H1 (cell line): ENCODE results near the gene CAVIN1. TPM values are rescaled to one million over a fixed set of nuclear protein-coding genes. Genes with fewer than 3 reads are reported as not detected.
A peak's percentile ranks its signal among the peaks of the same experiment; 100 is the strongest.

Source experiments
- BACH1 ChIP-seq: IDR thresholded peaks from 2 replicates; pipeline ENCODE4 v1.6.1; 2012; ENCODE audit warnings: low read length, improper control_type of control experiment
- BCL11A ChIP-seq, 2 experiments: IDR thresholded peaks; one replicate each; pipeline ENCODE4 v1.6.1; 2011; ENCODE audit warnings: low read depth in 2 of 2, low read length in 2 of 2, mild to moderate bottlenecking in 2 of 2
- BRCA1 ChIP-seq: IDR thresholded peaks from 2 replicates; pipeline ENCODE4 v1.6.1; 2012; ENCODE audit warnings: low read depth, low read length, improper control_type of control experiment
- CBX5 ChIP-seq: fragments of 300-800, 300-1000 bp; sonication (generic); IDR thresholded peaks from 2 replicates; pipeline ENCODE4 v1.7.1; 2016; ENCODE audit warnings: antibody characterized with exemption, low read length, low read depth
- CHD1 ChIP-seq: IDR thresholded peaks from 2 replicates; pipeline ENCODE4 v1.6.1; 2012; ENCODE audit warnings: low read depth, low read length, improper control_type of control experiment
- CHD2 ChIP-seq: IDR thresholded peaks from 2 replicates; pipeline ENCODE4 v1.6.1; 2012; ENCODE audit warnings: low read length, improper control_type of control experiment
- CREB1 ChIP-seq: IDR thresholded peaks from 2 replicates; pipeline ENCODE4 v1.6.1; 2012; ENCODE audit warnings: inconsistent platforms
- EZH2 ChIP-seq: fragments of 200-600 bp; sonication (generic); IDR thresholded peaks from 2 replicates; pipeline ENCODE4 v1.7.1; 2012; ENCODE audit warnings: low read depth, mild to moderate bottlenecking, moderate library complexity, low read length, inconsistent platforms; ENCODE audit not compliant: severe bottlenecking
- GABPA ChIP-seq: IDR thresholded peaks from 2 replicates; pipeline ENCODE4 v1.6.1; 2011; ENCODE audit warnings: mild to moderate bottlenecking, low read length, moderate library complexity, borderline replicate concordance; ENCODE audit not compliant: insufficient read depth
- GTF2F1 ChIP-seq: IDR thresholded peaks from 2 replicates; pipeline ENCODE4 v1.6.1; 2012; ENCODE audit warnings: low read depth, low read length, improper control_type of control experiment, borderline replicate concordance
- HDAC2 ChIP-seq, 2 experiments: fragments of 300-600 bp in 1 of 2; sonication (generic) in 1 of 2; IDR thresholded peaks; 2 replicates each; pipeline ENCODE4 v1.6.1; 2011 to 2012; ENCODE audit warnings: low read depth in 2 of 2, low read length in 2 of 2, mild to moderate bottlenecking in 2 of 2, moderate library complexity in 2 of 2, borderline replicate concordance in 1 of 2, inconsistent platforms in 1 of 2
- KDM5A ChIP-seq: fragments of 200-600 bp; IDR thresholded peaks from 2 replicates; pipeline ENCODE4 v1.7.1; 2012; ENCODE audit warnings: mild to moderate bottlenecking, low read length, inconsistent platforms, mixed read lengths
- POLR2A ChIP-seq, 2 experiments: IDR thresholded peaks; 1 replicate in 1 of 2; 2 replicates in 1 of 2; pipeline ENCODE4 v1.6.1; 2011; ENCODE audit warnings: low read depth in 2 of 2, low read length in 2 of 2, mild to moderate bottlenecking in 2 of 2; ENCODE audit errors: control extremely low read depth in 1 of 2
- RBBP5 ChIP-seq: IDR thresholded peaks from 2 replicates; pipeline ENCODE4 v1.7.1; 2012; ENCODE audit warnings: low read depth, mild to moderate bottlenecking, inconsistent platforms, low read length, moderate library complexity, borderline replicate concordance
- RFX5 ChIP-seq: IDR thresholded peaks from 2 replicates; pipeline ENCODE4 v1.6.1; 2011; ENCODE audit warnings: low read depth, low read length, improper control_type of control experiment, borderline replicate concordance
- RNF2 ChIP-seq: fragments of 200-900, 300-1000 bp; sonication (generic); IDR thresholded peaks from 2 replicates; pipeline ENCODE4 v1.7.1; 2016; ENCODE audit warnings: borderline replicate concordance, low read depth, mild to moderate bottlenecking, antibody characterized with exemption, low read length; ENCODE audit not compliant: poor library complexity, severe bottlenecking; ENCODE audit errors: missing control alignments
- SP2 ChIP-seq: IDR thresholded peaks from 2 replicates; pipeline ENCODE4 v1.6.1; 2012; ENCODE audit warnings: mild to moderate bottlenecking, low read length, inconsistent platforms
- SP4 ChIP-seq: IDR thresholded peaks from 2 replicates; pipeline ENCODE4 v1.6.1; 2012; ENCODE audit warnings: low read length, inconsistent platforms
- USF2 ChIP-seq: IDR thresholded peaks from 2 replicates; pipeline ENCODE4 v1.6.1; 2011; ENCODE audit warnings: low read length, improper control_type of control experiment
- YY1 ChIP-seq: IDR thresholded peaks from 2 replicates; pipeline ENCODE4 v1.6.1; 2011; ENCODE audit warnings: low read depth, mild to moderate bottlenecking, low read length
- ZNF274 ChIP-seq: IDR thresholded peaks from 2 replicates; pipeline ENCODE4 v1.7.0; 2012; ENCODE audit warnings: low read length, borderline replicate concordance; ENCODE audit errors: extremely low read depth
- polyA plus RNA-seq, 7 experiments: library from polyadenylated mRNA; depleted of rRNA in 3 of 7; stranded (reverse) in 5 of 7; unstranded in 2 of 7; fragments of >200 nt in 5 of 7; fragments of 200-250 nt in 2 of 7; gene quantifications; 1 replicate in 5 of 7; 2 replicates in 1 of 7; 4 replicates in 1 of 7; pipeline versions ENCODE4 v1.2.1 to v1.2.3, GENCODE V29; 2011 to 2013; ENCODE audit warnings: missing spikeins in 2 of 7, mixed read lengths in 2 of 7
- total RNA-seq: library from RNA; stranded (reverse); fragmentation: NEBNext Ultra II Directional; extraction: Animal tissue kit (Norgen Biotek cat#: 25700); gene quantifications from 2 replicates; pipeline ENCODE4 v1.2.1, GENCODE V29; 2021
- TF ChIP-seq, protein P1 (sequence below): IDR thresholded peaks from 2 replicates; pipeline ENCODE4 v1.6.1; 2012; ENCODE audit warnings: inconsistent platforms

The CAVIN1 gene
- total and polyA plus RNA-seq, 2 of the 8 experiments (the other 6 are each of a cell fraction or from before 2014, with no cell fraction given): 16.2 to 41.6 TPM

DNA sequence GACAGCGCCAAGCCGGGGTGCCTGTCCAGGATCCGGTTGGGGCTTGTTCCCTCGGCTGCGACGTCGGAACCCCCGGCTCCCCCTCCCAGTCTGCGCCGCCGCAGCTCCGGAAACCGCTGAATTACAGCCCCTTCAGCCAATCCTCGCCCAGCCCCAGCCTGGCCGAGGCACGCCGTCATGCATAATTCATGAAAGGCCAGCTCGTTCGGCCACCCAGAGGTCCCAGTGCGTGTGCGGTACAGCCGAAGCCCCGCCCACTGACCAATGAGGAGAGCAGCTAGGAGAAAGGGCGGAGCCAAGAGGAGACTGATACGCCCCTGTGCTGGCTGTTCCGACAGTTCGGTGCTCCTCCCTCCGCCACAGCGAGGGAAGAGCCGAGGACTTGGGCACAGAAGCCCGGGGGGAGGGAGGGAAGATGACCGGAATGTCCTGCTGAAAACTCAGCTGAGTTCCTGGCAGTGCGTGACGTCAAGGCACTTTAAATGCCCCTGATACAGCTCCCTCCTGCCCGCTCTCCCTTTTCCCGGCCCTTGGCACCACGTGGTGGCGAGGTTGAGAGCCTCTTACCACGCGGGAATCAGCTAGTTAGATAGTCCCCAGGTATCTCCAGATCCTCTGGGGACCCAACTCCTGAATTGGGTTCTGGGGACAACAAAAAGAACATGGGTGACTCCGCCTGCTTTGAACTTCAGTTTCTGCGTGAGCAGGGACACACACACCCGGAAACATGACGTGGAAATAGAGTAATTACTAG is 34.5 kb downstream of the CAVIN1 start, which contains the start of gene STAT3 (continued):
- TF ChIP-seq EZH2 (no peak), GABPA (no peak), BACH1 (peak; percentile 58), CHD2 (peak; percentile 68), CBX5 (no peak), CHD1 (no peak), GTF2F1 (no peak), RNF2 (no peak), USF2 (peak; percentile 74), RBBP5 (peak; percentile 90; the same call in 1 of the 2 replicates), POLR2A (IDR thresholded peaks at IDR 0.05; ENCODE audit: control extremely low read depth in 1 of 2, low read depth in 2 of 2, low read length in 2 of 2) (peak; percentile 13 to 72), BCL11A (IDR thresholded peaks at IDR 0.05; ENCODE audit: low read depth in 2 of 2, low read length in 2 of 2) (no peak), RFX5 (no peak), BRCA1 (no peak), KDM5A (peak; percentile 98; the same call in 1 of the 2 replicates), YY1 (peak; percentile 73; the same call in 1 of the 2 replicates), ZNF274 (no peak), CREB1 (peak; percentile 94), SP2 (peak; percentile 47), HDAC2 (IDR thresholded peaks at IDR 0.05; ENCODE audit: borderline replicate concordance in 1 of 2, low read depth in 2 of 2, low read length in 2 of 2) (0 out of 4 replicates have a peak, but pooled peaks of 1 of the 2 experiments have one; percentile 13), SP4 (peak; percentile 97)
- TF ChIP-seq, protein P1, sequence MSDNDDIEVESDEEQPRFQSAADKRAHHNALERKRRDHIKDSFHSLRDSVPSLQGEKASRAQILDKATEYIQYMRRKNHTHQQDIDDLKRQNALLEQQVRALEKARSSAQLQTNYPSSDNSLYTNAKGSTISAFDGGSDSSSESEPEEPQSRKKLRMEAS: peak; percentile 98
